Activated CD8-positive, alpha-beta memory T cell treated with anti-CD3 and anti-CD28 coated beads for 4 hours (primary cell): ENCODE data around the gene CEP112.
"Not testable (repeated sequence)": the region's sequence is repeated elsewhere in the genome, so short reads cannot be mapped to it uniquely, and the experiment has no call there.

Source experiments
- DNase-seq, 2 donors: peaks; one replicate each; pipeline ENCODE4 v3.0.0-alpha.2; 2020; ENCODE audit warnings: low read depth in 2 of 2

The CEP112 gene

DNA sequence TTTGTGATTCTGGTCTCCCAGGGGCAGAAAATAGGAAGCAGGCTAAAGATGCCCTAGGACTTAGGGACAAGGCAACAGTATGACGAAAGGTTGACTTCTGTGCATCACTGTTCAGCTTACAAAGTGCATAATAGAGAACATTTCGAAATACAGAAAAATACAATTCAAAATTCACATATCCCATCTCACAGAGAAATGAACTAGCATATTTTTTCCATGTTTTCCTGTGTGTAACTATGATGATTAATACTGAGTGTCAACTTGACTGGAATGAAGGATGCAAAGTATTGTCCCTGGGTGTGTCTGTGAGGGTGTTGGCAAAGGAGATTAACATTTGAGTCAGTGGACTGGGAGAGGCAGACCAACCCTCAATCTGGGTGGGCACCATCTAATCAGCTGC lies 365.4 kb downstream of the CEP112 start:
- not testable (repeated sequence) for DNase-seq

DNA sequence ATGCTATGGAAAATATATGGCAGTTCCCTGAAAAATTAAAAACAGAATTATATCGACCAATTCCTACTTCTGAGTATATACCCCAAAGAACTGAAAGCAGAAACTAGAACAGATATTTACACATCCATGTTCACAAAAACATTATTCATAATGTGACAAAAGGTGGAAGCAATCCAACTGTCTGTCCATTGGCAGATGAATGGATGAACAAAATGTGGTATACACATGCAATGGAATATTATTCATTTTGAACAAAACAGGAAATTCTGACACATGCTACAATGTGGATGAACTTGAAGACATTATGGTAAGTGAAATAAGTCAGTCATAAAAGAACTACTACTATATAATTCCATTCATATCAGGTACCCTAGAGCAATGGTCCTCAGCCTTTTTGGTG lies 367.0 kb downstream of the CEP112 start:
- no peak for DNase-seq

DNA sequence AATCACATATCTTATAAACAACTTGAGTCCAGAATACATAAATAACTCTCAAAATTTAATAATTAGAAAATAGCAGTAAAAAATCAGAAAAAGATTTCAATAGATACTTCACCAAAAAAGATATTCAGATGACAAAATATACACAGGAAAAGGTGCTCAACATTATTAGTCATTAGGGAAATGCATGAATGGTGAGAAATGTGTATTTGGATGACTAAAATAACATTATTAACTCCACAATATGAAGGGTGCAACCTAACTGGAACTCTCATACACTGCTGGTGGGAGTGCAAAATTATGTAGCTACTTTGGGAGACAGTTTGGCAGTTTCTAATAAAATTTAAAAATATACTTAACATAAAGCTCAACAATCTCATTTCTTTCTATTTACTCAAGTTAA lies 368.2 kb downstream of the CEP112 start:
- no peak for DNase-seq

DNA sequence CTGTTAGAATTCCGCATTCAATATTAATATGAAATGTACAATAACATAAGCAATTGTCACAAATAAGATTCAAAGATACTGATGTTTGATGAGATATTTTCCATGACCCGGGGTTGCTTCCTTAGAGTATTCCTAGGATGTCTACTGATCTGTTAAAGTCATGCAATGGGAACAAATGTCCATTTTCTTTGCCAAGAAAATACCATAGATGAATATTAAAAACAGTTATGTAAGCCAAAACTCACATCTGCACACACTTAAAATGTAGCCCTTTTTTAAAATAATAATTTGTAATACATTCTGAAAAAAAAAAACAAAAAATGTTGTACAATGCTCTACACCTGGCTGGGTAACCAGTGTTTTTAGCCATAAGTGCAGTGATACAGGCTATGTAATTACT lies 371.1 kb downstream of the CEP112 start:
- no peak for DNase-seq

DNA sequence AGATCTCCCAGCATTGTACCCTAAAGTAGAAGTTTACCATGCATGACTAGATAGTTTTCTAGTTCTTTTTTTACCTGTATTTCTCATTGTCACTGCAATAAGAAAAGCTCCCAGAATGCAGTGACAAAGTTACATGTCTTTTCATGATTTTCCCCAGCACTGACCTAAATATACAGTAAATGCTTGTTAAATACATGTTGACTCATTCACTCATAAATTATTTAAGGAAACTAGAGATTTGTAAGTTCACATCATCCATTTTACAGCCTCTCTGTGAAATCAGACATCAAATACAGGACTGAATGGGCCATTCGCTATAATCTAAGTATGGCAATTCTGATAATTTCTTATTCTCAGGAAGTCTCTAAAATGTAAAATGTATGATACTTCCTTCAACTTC lies 371.6 kb downstream of the CEP112 start:
- no peak for DNase-seq

DNA sequence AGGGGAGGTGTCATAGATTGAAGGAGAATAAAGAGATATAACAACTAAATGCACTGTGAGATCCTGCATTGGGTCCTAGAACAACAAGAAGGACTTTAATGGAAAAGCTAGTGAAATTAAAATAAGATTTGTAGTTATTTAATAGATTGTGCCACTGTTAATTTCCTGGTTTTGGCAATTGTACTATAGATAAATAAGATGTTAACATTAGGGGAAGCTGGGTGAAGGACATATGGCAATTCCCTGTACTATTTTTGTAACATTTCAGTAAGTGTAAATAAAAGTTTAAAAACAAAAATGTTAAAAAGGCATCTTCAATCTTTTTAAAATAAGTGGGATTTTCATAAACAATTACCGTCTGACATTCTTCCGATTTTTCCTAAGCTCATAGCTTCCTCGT lies 372.1 kb downstream of the CEP112 start:
- DNase-seq: no peak

DNA sequence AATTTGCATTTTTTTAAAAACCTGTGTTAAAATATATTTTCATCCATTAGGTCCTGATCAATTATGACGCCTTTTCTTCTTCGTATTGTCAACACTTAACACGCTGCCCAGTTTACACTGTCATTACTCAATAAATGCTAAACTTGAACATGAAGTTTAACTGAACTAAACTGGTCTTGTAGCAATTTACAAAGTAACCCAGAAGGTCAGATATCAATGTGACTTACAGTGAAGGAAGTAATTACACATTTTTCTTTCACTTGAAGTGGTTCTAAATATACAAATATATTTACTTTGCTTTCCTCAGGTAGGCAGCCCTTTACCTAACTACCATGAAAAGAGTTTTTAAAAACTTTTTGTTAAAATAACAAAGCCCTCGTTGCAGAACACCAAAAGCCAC lies 374.0 kb downstream of the CEP112 start:
- DNase-seq: no peak

DNA sequence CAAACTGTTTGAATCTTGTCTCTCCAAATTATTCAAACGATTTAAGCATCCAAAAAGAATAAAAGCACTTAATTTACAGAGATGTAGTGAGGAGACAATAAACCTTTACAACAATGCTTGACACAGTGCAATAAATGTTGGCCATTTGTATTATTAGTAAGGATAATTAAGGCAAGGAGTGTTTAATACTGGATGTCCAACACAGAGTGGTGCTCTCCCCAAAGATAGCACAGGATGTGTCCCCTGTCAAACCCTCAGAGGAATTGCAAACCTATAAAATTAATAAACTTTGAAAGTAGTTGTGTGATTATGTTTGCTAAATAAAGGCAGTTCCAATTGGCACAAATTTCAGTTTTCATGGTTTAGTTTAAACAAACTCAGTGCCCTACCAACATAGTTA lies 377.5 kb downstream of the CEP112 start:
- no peak for DNase-seq

DNA sequence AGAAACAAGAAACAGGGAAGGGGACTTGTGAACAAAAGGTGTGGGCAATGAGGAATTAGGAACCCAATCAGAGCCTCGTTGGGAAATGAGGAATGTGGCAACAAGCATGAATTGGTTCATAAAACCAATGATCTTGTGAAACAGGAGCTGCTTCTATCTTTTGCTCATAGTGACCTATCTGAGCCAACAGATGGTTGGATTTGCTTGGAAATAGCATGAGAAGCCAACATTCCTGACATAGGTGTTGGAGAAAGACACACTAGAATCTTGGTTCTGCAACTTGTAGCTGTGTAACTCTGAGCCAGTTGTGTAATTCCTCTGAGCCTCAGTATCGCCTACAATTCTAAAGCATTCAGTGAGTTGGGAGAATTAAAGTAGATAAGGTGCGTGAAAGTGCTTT lies 378.6 kb downstream of the CEP112 start:
- DNase-seq: no peak

DNA sequence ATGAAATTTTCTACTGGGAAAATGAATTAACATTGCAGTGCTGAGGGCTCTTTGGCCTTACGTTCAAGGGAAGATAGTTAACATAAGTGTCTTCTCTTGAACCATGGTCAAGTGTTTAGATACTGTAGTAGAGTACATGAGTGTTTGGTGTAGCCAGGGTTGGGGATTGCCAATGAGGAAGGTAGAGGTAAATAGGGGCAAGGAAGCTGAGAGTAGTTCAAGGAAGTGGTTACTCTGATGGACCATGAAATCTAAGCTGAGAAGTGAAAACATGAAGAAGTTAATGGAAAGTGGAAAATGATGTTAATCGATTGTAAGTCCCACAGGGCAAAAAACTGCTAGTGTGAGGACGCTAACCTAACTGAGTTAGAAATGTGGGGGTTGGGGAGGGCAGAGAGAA lies 380.9 kb downstream of the CEP112 start:
- DNase-seq: no peak

DNA sequence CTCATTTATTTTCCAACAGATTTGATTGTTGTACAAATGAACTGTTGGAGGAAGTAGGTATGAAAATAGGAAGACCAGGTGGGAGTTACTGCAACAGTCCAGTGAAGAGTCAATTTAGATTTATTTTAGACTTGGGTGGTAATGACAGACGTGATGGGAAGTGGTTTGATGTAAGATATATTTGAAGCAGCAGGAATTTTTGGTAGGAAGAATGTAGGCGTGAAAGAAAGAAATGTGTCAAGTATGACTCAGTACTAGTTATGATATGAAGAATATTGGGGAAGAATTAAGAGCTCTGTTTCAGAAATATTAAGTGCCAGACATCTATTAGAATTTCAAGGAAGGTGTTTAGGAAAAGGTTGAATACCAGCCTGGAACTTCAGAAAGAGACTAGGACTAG lies 382.6 kb downstream of the CEP112 start:
- DNase-seq: no peak

DNA sequence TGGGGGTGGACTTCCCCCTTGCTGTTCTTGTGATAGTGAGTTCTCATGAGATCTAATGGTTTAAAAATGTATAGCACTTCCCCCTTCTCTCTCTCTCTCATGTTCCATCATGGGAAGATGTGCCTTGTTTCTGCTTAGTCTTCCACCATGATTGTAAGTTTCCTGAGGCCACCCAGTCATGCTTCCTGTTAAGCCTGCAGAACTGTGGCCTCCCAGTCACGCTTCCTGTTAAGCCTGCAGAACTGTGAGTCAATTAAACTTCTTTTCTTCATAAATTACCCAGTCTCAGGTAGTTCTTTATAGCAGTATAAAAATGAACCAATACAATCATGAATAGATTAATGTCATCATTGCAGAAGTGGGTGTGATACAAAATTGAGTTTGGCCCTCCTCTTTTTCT lies 383.4 kb downstream of the CEP112 start:
- DNase-seq: not testable (repeated sequence)

DNA sequence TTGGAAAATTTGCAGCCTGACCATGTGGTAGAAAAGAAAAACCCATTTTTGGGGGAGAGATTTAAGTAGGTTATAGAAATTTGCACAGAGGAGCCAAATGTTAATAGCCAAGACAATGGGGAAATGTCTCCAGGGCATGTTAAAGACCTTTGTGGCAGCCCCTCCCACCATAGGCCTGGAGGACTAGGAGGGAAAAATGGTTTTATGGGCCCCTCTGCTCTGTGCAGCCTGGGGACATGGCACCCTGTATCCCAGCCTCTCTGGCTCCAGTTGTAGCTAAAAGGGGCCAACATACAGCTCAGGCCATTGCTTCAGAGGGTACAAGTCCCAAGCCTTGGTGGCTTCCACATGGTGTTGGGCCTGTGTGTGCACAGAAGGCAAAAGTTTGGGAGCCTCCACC lies 384.6 kb downstream of the CEP112 start:
- DNase-seq: no peak

DNA sequence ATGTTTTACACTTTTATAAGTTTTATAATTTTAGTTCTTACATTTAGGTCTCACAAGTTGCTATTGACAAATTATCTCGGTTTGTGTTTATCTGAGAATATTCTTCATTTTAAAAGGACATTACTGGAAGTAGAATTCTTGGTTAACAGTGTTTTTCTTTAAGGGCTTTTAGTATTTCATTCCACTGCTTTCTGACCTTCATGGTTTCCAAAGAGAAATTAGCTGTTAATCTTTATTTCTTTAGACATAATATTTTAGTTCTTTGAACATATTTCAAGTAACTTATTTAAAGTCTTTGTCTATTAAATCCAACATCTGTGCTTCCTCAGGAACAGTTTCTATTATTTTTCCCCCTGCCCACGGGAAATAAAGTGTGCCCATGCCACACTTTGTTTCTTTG lies 390.4 kb downstream of the CEP112 start:
- DNase-seq: no peak

DNA sequence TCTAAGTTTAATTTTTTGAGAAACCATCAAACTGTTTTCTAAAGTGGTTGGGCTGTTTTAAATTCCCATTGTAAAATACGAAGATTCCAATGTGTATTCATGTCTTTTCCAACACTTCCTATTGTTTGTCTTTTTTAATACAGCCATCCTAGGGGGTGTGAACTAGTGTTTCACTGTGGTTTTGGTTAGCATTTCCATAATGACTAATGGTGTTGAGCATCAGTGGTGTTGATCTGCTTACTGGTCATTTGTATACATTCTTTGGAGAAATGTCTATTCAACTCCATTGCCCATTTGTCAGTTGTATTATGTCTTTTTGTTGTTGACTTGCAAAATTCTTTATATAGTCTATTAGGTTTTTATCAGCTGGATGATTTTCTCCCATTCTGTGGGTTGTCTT lies 391.3 kb downstream of the CEP112 start:
- DNase-seq: no peak

DNA sequence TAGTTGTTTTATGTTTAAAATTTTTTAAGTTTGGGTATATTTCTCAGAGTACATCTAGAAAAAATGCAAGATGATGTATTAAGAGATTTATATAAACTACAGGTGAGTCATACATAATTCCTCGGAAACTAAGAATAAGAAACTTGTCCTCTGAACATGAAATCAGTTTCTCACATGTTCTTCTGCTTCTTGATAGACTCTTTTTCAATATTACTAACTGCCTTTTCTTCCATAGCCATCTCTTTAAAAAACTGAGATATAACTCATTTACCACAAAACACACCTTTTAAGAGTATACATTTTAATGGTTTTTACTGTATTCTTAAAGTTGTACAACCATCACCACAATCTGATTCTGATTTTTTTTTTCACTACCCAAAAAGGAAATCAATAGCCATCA lies 392.1 kb downstream of the CEP112 start:
- no peak for DNase-seq

DNA sequence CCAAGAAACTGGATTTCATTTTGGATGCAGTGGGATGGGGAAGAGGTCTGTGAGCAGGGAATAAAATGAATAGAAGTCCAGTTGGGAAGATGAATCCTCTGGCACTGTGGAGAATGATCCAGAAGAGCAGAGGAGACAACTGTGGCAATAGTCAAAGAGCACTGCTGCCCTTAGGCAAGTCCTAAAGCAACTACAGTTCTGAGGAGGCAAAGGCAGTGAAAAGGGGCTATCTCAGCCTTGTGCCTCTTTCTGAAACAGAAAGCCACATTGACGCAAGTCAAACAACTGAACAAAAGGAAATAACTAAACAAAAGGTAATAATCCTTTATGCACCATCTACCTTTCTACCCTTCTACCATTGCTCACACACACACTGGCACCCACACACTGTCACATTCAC lies 392.5 kb downstream of the CEP112 start:
- DNase-seq: no peak

DNA sequence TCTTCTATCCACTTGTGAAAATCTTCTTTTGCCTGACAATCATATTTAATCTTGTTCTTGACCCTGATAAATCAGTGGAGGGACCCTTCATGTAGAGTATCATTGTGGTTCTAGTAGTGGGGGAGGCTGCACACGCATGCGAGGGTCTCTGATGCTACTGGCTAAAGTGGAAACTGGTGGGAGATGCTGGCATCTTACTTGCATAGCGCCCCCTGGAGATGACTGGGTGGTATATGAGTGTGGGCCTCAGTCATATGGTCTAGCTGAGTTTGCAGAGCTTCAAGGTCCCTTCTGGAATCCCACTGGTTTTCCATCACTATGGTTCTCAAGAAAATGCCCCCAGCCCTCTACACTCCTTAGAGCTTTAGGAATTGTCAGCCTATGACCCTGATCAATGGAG lies 394.1 kb downstream of the CEP112 start:
- DNase-seq: no peak

DNA sequence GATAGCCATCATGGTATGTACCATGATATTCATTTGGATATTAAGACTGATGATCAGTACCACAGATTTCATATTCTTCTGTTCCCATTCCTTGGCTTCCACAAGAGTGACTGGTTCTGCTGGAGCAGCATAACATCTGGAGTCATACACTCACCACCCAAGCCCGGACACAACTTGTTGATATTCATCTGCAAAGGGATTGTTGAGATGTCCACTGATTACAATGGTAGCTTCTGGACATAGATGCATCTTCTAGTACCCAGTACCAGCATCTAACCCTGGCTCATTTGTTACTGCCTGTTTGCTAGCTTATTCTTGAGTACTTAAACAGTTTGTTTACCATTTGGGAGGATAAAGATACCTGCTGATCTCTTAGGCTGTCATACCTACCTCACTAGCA lies 394.8 kb downstream of the CEP112 start:
- no peak for DNase-seq

DNA sequence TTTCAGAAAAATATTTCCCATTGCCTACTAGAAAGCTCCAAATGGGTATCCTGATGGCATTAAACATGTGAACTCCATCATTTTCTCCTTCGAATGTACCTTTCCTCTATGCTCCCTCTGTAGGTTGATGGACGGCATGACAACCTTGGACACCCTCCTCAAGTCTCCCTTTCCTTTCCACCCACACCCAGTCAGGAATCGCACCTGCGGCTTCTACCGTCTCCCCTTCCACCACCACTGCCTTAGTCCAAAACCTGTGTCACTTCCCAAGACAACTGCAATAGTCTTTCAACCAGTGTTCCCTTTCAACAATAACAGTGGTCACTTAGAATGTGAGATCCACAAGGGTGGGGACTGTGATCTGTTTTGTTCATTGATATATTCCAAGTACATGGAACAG lies 397.4 kb downstream of the CEP112 start:
- DNase-seq: no peak

DNA sequence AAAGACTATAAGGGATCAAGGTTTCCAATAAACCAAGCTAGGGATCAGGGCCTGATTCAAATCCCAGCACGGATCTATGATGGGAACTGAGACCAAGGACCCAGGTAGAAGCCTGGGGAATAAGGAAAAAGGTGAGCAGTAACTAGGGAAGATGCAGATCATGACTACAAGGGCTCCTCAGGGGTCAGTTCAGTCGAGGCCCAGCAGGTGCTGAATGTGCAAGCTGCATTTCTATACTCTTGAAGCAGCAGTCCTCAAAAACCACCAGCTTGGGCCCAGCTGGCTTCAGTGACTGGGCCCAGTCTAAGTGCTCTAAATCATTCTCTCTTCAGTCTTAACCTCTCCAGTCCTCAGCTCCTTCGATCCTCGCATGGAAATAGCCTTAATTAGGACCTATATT lies 401.7 kb downstream of the CEP112 start:
- no peak for DNase-seq

DNA sequence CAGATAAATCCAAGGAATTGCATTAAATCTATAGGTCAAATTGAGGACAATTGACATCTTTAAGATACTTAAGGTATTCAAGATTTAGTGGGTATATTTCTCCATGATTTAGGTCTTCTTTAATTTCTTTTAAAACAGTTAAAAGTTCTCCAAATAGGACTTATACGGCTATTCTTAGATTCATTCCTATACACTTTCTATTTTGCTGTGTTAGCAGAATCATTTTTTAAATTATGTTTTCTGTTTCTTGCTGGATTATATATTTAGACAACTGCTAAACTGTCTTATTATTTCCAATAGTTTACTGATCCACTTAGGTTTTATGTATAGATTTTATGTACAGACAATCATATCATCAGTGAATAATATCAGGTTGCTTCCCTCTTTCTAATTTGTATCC lies 404.4 kb downstream of the CEP112 start:
- DNase-seq: no peak

DNA sequence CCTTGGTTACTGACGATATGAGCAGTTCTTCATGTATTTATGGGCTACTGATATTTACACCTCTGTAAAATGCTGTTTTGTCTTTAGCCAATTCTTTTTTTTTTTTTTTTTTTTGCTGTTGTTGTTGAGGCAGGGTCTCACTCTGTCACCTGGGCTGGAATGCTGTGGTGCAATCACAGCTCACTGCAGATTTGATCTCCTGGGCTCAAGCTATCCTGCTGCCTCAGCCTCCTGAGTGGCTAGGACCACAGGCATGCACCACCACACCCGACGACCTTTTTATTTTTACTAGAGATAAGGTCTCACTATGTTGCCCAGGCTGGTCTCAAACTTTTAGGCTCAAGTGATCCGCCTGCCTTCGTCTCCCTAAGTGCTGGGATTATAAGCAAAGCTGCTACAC lies 405.5 kb downstream of the CEP112 start:
- no peak for DNase-seq

DNA sequence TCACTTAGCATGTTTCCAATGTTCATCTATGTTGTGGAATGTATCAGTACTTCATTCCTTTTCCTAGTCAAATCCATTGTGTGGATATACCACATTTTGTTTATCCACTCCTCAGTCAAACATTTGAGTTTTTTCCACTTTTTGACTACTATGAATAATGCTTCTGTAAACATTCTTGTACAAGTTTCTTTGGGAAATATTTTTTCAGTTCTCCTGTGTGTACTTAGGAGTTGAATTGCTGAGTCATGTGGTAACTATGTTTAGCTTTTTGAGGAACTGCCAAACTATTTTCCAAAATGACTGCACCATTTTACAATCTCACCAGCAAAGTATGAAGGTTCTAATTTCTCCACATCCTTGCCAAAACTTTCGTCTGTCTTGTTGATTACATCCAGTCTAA lies 406.8 kb downstream of the CEP112 start:
- DNase-seq: no peak

DNA sequence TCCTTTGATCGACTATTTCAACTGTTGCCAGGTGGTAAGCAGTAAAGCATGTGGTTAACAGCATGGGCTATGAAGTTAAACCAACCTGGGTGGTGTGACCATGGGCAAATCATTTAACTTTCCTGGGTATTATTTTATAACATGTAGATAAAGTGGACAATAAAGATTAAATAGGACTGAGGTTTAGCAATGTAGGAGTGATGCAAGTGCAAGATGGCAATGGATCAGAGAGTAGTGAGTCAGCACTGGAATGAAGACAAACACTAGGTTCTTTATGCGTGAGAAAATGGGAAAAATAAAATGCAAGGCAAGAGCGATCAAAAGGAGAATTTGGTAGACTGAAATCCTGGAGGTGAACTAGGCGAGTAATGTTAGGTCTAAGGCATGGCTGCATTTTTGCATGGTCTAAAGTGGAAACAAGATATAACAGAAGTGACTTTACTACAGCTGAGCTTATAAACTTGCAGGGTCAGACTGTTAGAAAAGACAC lies 408.0 kb downstream of the CEP112 start:
- DNase-seq: no peak
